HG02571 (cell line): ENCODE results near the gene CYLD.

Source experiments
- ATAC-seq: cut with Tn5 transposase; IDR thresholded peaks from one replicate; pipeline ENCODE4 v1.9.1; 2021; ENCODE audit warnings: mild to moderate bottlenecking, moderate library complexity; ENCODE audit not compliant: unreplicated experiment

Gene CYLD

GRCh38 chr16:50776037-50776436 is 34.2 kb downstream of the CYLD start:
- ATAC-seq = no peak

- no peak for ATAC-seq
Measured at GRCh38 chr16:50778284-50779163, 36.6 kb downstream of the CYLD start.

GRCh38 chr16:50781043-50781442 is 39.2 kb downstream of the CYLD start:
- no peak for ATAC-seq

- no peak for ATAC-seq
Measured at GRCh38 chr16:50781518-50781917, 39.6 kb downstream of the CYLD start.

GRCh38 chr16:50789757-50790156 is 47.9 kb downstream of the CYLD start:
- no peak for ATAC-seq

GRCh38 chr16:50791522-50791921 is 49.6 kb downstream of the CYLD start:
- no peak for ATAC-seq

GRCh38 chr16:50796829-50797228 is 54.9 kb downstream of the CYLD start:
- no peak for ATAC-seq

GRCh38 chr16:50797456-50797855 is 55.6 kb downstream of the CYLD start:
- no peak for ATAC-seq

- no peak for ATAC-seq
Measured at GRCh38 chr16:50800074-50800473, 58.2 kb downstream of the CYLD start.

GRCh38 chr16:50801036-50801435 is 59.1 kb downstream of the CYLD start:
- ATAC-seq = no peak

- ATAC-seq = no peak
Measured at GRCh38 chr16:50802000-50802399, 60.1 kb downstream of the CYLD start.

- ATAC-seq = no peak
Measured at GRCh38 chr16:50802961-50803360, 61.1 kb downstream of the CYLD start.

GRCh38 chr16:50804290-50804907 is 62.5 kb downstream of the CYLD start:
- no peak for ATAC-seq

GRCh38 chr16:50806099-50807062 is 64.5 kb downstream of the CYLD start:
- ATAC-seq = peak; percentile 80

- no peak for ATAC-seq
Measured at GRCh38 chr16:50808929-50809538, 67.1 kb downstream of the CYLD start.

- no peak for ATAC-seq
Measured at GRCh38 chr16:50809561-50809960, 67.7 kb downstream of the CYLD start.

GRCh38 chr16:50810241-50810965 is 68.5 kb downstream of the CYLD start:
- ATAC-seq = no peak

- ATAC-seq = no peak
Measured at GRCh38 chr16:50812046-50812445, 70.2 kb downstream of the CYLD start.

GRCh38 chr16:50812876-50813466 is 71.1 kb downstream of the CYLD start:
- no peak for ATAC-seq

GRCh38 chr16:50814052-50814451 is 72.2 kb downstream of the CYLD start:
- no peak for ATAC-seq
